ENCODE results near the gene ENTREP1.
"Not testable (repeated sequence)": the region's sequence is repeated elsewhere in the genome, so short reads cannot be mapped to it uniquely, and the experiment has no call there.

Gene ENTREP1

DNA sequence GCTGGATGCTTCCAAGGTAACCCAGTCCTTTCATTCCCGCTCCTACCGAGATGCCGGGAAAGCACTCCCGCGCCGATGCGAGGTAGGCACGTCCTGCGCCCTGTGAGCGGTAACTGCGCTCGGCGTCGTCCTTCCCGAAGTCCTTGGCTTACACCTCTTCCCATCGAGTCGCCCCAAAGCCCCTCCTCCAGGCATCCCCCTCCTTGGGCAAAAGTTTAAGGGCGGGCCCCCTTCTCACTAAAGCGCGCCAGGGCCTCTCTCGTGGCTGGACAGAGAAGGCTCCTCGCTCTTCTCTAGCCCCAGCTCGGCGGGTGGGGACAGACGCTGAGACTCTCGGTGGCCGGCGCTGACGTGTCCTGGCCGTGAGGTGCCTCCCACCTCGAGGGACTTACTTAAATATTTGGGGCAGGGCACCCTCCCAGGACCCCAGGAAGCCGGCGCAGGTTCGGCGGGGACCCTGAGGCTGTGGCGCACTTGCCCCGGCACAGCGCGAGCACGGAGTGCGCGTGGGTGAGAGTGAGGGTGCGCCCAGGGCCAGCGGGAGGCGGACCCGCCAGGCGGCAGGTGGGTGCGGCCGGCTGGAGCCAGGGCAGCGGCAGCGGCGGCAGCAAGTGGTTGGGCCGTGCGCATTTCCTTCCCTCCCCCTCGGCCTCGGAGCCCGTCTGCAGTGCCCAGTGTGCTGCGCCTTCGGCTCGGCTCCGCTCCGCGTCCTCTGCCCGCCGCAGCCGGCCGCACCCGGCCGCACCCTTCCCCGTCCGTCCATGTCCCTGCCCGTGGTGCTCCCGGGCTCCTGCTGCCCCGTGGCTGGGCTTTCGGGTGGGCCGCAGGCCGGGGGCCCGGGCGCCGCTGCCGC lies at the start of gene ENTREP1:
TSS of gene ENTREP1 (plus strand) at position 667 of the 853 bp plus-strand sequence. CDS start at position 762, 95 bp downstream.
- DNase-seq = no peak

DNA sequence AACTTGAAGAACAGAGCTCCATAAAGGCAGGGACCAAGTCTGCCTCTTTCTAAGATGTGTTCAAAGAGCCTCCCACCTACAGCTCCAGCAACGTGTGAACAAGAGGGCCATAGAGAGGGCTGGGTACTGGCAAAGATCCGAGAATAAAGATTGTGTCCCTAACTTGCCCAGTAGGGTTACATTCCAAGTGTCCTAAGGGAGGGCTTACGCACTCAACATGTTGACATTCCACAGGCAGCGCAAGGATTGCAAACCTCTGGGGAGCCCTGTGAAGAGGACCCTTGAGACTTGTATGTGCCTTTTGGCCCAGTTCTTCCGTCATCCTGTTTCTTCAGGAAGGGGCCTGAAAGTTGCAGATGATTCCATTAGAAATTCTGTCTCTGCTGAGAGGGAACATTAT lies 48.2 kb upstream of the ENTREP1 start:
- DNase-seq = no peak

DNA sequence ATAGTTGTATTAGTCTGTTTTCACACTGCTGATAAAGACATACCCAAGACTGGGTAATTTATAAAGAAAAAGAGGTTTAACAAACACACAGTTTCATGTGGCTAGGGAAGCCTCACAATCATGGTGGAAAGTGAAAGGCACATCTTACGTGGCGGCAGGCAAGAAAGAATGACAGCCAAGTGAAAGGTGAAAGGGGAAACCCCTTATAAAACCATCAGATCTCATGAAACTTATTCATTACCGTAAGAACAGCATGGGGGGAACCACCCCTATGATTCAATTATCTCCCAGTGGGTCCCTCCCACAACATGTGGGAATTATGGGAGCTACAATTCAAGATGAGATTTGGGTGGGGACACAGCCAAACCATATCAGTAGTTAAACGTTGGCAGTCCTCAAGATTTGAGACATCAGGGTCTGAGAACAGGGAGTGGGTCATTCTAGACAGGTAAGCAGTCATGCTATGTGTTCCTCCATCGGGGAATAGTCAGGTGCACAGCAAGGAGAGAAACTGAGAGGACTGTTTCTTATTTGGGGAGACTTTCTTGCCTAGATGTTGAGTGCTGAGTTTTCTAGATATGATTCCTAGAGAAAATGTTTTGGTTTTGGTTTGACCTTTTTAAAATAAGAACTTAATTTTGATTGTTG lies 45.8 kb upstream of the ENTREP1 start:
- no peak for DNase-seq

DNA sequence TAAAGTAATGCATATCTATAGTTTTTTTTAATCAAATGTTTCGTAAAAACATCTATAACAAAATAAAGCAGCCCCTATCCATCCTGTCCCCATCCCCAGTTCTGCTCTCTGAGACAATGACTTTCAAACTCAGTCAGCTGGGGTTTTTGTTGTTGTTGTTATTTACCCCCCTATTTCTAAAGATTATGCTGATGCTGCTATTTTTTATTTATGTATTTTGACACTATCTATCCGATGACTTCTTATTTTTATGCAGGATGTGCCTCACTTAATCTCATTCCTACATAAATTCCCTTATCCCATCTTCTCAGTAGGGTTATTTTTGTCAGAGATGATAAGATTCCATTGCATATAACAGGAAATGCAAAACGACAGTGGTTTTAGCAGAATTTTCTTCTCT lies 45.3 kb upstream of the ENTREP1 start:
- no peak for DNase-seq

DNA sequence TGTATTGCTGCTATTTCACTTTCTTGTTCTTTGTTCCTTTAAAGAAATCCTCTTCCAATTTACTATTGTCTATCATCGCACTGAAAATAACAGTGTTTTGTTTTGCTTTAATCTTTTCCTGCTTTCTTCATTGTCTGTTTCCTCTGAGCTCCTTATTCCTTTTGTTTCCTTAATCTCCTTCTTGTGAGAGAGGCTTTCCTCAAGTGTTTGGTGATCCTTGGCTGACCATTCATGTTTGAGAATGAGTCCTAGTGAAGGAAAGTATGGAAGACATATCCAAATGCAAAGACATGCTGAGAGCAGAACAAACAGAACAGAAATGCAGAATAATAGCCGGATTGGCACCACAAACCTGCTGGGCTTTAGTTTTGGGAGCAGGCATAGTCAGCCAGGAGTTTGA lies 42.0 kb upstream of the ENTREP1 start:
- DNase-seq = no peak

DNA sequence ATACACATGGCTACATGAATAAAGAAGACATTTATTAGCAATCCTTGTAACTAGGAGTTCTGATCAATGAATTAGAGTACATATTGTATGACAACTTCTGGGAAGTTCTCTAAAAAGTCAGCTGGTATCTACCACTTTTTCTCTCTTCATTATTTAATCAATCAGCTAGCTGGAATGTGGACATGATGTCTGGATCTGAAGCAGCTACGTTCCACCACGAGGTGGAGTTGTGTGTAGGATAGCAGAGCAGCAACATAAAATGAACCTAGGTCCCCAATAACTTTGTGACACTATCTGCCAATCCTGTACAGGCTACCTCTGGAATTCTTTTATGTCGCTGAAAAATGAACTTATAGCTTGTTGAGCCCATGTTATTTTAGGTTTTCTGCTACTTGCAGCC lies 32.9 kb upstream of the ENTREP1 start:
- no peak for DNase-seq

DNA sequence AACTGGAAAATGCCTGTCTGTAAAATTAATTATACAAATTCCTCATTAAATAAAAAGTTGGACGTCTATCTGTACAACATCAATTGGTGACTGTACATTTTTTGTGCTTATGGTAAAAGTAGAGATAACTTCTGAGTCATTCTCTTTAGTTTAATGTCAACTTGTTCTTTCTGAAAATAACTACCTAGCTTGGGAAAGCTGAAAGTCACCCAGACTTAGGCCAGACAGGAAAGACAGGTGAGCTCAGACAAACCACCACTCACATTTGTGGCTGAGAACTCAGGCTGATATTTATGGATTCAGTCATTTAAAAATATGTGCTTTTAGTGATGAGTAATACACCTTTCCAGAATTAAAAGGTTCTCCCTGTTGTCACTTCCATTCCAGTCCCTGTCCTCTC lies 31.9 kb upstream of the ENTREP1 start:
- DNase-seq = no peak

DNA sequence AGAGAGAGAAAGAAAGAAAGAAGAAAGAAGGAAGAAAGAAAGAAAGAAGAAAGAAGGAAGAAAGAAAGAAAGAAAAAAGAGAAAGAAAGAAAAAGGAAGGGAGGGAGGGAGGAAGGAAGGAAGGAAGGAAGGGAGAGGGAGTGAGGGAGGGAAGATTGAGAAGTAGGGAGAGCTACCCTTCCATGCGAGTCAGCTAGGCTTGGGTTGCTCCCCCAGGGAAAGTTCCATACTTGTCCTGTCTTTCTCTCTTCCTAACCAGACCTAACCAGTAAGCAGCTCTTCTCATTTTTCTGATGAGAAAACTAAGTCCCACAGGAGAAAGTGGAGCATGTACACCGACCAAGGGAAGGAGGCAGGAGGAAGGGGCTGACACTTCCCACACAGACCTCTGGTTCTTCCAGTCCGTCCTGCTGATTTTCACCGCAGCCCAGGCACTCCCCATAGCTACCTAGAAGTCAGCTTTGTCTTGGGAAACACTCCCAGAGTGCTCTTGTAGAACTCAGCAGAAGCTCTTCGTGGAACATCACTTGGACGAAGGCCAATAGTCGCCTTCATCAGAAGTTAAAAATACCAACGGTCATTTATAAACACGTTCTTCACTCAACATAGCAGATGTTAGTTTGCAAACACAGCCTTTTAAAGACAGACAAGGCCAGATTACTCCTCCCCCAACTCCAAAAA lies 29.0 kb upstream of the ENTREP1 start:
- DNase-seq = no peak

GRCh38 chr9:69297300-69297980 lies 27.6 kb upstream of the ENTREP1 start:
- no peak for DNase-seq

GRCh38 chr9:69299315-69299714 lies 25.7 kb upstream of the ENTREP1 start:
- no peak for DNase-seq

DNA sequence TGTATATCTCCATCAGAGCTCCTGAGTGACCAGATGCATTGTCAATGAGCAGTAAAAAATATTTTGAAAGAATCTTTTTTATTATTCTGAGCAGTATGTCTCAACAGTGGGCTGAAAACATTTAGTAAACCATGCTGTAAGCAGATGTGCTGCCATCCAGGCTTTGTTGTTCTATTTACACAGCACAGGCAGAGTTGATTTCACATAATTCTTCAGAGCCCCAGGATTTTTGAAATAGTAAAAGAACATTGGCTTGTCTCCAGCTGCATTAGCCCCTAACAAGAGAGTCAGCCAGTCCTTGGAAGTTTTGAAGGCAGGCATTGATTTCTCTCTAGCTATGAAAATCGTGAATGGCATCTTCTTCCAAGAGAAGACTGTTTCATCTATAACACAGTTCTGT lies 25.2 kb upstream of the ENTREP1 start:
- DNase-seq = no peak

DNA sequence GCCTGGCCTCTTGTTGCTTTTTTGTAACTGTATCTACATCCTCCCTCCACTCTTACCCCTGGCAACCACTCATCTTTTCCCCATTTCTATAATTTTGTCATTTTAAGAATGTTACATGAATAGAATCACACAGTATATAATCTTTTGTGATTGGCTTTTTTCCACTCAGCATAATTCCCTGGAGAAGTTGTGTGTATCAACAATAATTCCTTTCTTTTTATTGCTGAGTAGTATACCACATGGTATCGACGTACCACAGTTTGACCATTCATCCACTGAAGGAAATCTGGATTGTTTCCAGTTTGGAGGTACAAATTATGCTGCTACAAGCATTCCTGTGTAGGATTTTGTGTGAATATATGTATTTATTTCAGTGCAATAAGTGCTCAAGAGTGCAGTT lies 21.7 kb upstream of the ENTREP1 start:
- DNase-seq = no peak

- DNase-seq = not testable (repeated sequence)
Observed at GRCh38 chr9:69306895-69307445, 18.0 kb upstream of the ENTREP1 start.

DNA sequence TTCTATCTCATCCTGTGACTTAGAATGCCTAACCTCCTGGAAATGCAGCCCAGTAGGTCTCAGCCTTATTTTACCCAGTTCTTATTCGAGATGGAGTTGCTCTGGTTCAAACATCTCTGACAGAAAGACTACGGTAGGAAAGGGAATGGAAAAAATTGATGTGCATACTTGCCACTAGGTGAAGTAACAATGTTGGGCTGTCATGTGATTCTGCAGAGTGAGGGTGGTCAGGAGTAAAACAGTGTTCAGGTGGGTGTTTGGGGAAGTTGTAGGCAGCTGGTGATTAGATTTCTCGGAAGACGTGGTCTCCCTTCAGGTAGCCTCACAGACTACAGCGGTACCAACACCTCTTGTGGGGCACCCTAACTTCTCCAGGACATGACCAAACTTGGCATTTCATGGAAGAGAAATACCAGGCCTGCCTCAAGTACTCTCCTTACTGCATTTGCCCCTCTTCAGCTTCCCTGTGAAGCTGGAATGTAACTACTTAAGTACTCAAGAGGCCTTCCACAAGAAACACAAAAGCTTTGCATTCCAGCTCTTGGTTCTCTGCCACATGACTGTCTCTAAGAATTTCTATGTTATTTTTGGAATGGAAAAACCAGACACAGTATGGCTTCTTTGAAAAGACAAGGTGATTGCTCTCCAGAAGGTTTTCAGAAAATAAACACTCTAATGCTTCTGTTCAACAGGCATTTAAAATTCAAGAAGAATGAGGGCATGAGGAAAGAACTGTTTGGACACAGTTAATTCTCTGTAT lies 17.4 kb upstream of the ENTREP1 start:
- no peak for DNase-seq

- DNase-seq = no peak
Observed at GRCh38 chr9:69308206-69308931, 16.6 kb upstream of the ENTREP1 start.

DNA sequence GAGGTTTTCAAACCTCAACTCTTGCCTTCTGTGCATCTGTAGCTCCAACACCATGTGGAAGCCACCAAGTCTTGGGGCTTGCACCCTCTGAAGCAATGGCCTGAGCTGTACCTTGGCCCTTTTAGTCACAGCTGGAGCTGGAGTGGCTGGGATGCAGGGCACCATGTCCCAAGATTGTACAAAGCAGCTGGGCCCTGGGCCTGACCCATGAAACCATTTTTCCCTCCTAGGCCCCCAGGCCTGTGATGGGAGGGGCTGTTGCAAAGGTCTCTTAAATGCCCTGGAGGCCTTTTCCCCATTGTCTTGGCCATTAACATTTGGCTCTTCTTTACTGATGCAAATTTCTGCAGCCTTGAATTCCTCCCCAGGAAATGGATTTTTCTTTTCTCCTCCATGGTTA lies 11.8 kb upstream of the ENTREP1 start:
- no peak for DNase-seq

DNA sequence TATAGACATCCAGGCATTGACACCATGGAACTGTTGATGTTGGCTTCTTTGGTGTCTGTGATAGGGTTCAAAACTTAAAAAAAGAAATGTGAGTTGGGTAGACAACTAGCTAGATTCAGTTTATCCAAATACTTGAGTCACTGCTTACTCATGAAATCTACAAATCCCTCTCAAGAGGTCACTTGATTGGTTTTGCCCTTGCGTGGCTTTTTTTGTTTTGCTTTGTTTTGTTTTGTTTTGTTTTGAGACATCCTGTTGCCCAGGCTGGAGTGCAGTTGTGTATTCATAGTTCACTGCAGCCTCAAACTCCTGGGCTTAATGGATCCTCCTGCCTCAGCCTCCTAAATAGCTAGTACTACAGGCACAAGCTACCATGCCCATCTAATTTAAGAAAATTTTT lies 10.5 kb upstream of the ENTREP1 start:
- no peak for DNase-seq

DNA sequence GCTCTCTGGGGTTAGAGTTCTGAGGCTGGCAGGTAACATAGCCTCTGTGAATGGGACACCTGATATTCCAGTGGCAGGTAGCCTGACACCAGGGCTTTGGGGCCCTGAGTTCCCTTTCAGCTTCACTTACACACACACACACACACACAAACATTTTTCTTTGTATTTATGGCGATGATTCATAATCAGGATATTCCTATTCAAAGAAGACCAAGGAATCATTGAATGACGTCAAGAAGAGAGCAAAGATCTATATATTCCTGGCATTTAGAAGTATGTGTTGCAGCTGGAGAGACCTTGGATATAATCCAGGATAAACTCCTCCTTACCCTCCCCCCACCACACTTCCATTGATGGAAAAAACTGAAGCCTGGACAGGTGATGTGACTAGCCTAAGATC lies 7.9 kb upstream of the ENTREP1 start:
- no peak for DNase-seq

DNA sequence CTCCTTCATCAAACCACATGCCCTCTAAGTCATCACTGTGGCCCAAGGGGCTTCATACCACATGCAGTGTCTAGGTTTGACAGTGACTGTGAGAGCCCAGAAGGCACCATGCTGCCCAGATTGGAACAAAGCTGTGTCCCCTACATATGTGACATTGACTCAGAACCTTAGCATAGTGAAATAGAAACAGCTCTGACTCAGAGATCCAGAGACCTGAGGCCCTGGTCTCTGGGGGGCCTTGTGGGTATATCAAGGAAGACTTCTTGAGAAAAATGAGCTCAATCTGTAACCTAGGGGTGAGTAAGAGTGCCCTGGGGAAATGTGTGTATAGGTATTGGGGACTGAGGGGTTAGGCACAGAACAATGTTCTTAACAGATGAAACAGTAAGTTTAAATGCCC lies 7.1 kb upstream of the ENTREP1 start:
- DNase-seq = no peak

GRCh38 chr9:69319324-69320025 lies 5.5 kb upstream of the ENTREP1 start:
- no peak for DNase-seq

DNA sequence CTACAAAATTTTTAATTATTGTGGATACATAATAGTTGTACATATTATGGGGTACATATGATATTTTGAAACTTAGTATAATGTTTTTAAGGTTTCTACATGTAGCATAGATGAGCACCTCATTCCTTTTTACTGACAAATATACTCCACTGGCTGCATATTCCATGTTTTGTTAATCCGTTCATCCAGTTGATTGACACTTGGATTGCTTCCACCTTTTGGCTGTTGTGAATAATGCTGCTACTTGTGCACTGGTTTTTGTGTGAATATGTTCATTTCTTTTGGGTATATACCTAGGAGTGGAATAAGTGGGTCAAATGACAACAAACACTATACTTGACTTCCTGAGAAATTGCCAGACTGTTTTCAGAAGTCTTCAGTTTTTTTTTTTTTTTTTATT lies 2.8 kb upstream of the ENTREP1 start:
- no peak for DNase-seq
